Measurements from ENCODE around the gene KLHL14. TPM values are rescaled to one million over a fixed set of nuclear protein-coding genes. Genes with fewer than 3 reads are reported as not detected.

Gene KLHL14
- total RNA-seq, 3 donors from 2014 or later = 0.32 to 0.59 (median 0.33) TPM

GRCh38 chr18:32677578-32677977 lies 95.2 kb downstream of the KLHL14 start:
- intact Hi-C loops (cut with DNase I; ENCODE audit: low total_unique reads) = loop anchor here (5.0 kb wide), 1 partner anchor 970 kb away; no protein-coding TSS in a partner anchor
- no peaks in the 10 kb centered on the region for H3K9me3 ChIP-seq
- no peaks in the 10 kb centered on the region for H3K27me3 ChIP-seq
- no peaks in the 10 kb centered on the region for H3K4me1 ChIP-seq
- H3K36me3 ChIP-seq = no peaks in the 10 kb centered on the region
- H3K27ac ChIP-seq = no peak overlapping the region
- H3K4me3 ChIP-seq = no peak overlapping the region
- no peak for DNase-seq (ENCODE audit: low spot score in 2 of 2)
- no peak for TF ChIP-seq POLR2A (IDR thresholded peaks at IDR 0.05)
- no peak for TF ChIP-seq CTCF (IDR thresholded peaks at IDR 0.05)
- TF ChIP-seq POLR2AphosphoS5 (IDR thresholded peaks at IDR 0.05) = no peak

- Histone ChIP-seq H3K36me3 (no peaks in the 10 kb centered on the region), H3K4me1 (no peaks in the 10 kb centered on the region), H3K9me3 (no peaks in the 10 kb centered on the region), H3K4me3 (no peak overlapping the region), H3K27ac (no peak overlapping the region), H3K27me3 (no peaks in the 10 kb centered on the region)
- DNase-seq (ENCODE audit: low spot score in 2 of 2) = no peak
- intact Hi-C loops (cut with DNase I; ENCODE audit: low total_unique reads) = no loop called here
- no peak for TF ChIP-seq POLR2AphosphoS5 (IDR thresholded peaks at IDR 0.05)
- no peak for TF ChIP-seq POLR2A (IDR thresholded peaks at IDR 0.05)
- TF ChIP-seq CTCF (IDR thresholded peaks at IDR 0.05) = no peak
Observed at GRCh38 chr18:32674491-32674890, 98.3 kb downstream of the KLHL14 start.

- H3K27ac ChIP-seq = no peak overlapping the region
Observed at GRCh38 chr18:32672398-32672797, 100.4 kb downstream of the KLHL14 start.

GRCh38 chr18:32670727-32671126 lies 102.1 kb downstream of the KLHL14 start:
- Histone ChIP-seq H3K9me3 (no peaks in the 10 kb centered on the region), H3K4me3 (no peak overlapping the region), H3K27ac (no peak overlapping the region), H3K27me3 (no peaks in the 10 kb centered on the region), H3K4me1 (no peaks in the 10 kb centered on the region), H3K36me3 (no peaks in the 10 kb centered on the region)
- TF ChIP-seq CTCF (IDR thresholded peaks at IDR 0.05) (no peak), POLR2A (IDR thresholded peaks at IDR 0.05) (no peak), POLR2AphosphoS5 (IDR thresholded peaks at IDR 0.05) (no peak)
- DNase-seq (ENCODE audit: low spot score in 2 of 2) = no peak
- intact Hi-C loops (cut with DNase I; ENCODE audit: low total_unique reads) = no loop called here

More at GRCh38 chr18:32672398-32672797, 100.4 kb downstream of the KLHL14 start:
- intact Hi-C loops (cut with DNase I; ENCODE audit: low total_unique reads) = no loop called here
- Histone ChIP-seq H3K36me3 (no peaks in the 10 kb centered on the region), H3K9me3 (no peaks in the 10 kb centered on the region), H3K4me1 (no peaks in the 10 kb centered on the region), H3K27me3 (no peaks in the 10 kb centered on the region), H3K4me3 (no peak overlapping the region)
- TF ChIP-seq CTCF (IDR thresholded peaks at IDR 0.05) = no peak
- TF ChIP-seq POLR2AphosphoS5 (IDR thresholded peaks at IDR 0.05) = no peak
- no peak for TF ChIP-seq POLR2A (IDR thresholded peaks at IDR 0.05)
- no peak for DNase-seq (ENCODE audit: low spot score in 2 of 2)

- H3K36me3 ChIP-seq = no peaks in the 10 kb centered on the region
- TF ChIP-seq POLR2AphosphoS5 (IDR thresholded peaks at IDR 0.05) (no peak), POLR2A (IDR thresholded peaks at IDR 0.05) (no peak), CTCF (IDR thresholded peaks at IDR 0.05) (no peak)
- intact Hi-C loops (cut with DNase I; ENCODE audit: low total_unique reads) = no loop called here
- H3K4me1 ChIP-seq = no peaks in the 10 kb centered on the region
- DNase-seq (ENCODE audit: low spot score in 2 of 2) = no peak
- no peaks in the 10 kb centered on the region for H3K27me3 ChIP-seq
- H3K27ac ChIP-seq = no peak overlapping the region
- no peak overlapping the region for H3K4me3 ChIP-seq
- H3K9me3 ChIP-seq = no peaks in the 10 kb centered on the region
Observed at GRCh38 chr18:32669549-32670165, 103.2 kb downstream of the KLHL14 start.

Measured in breast epithelium (tissue), 4 donors.